Measurements from ENCODE around the gene C1S.

The C1S gene

GRCh38 chr12:7079826-7080125, 19.3 kb downstream of the C1S start:
- DNase-seq = no peak

- no peak for DNase-seq
Observed at GRCh38 chr12:7081037-7081436, 20.5 kb downstream of the C1S start.

- no peak for DNase-seq
Observed at GRCh38 chr12:7083125-7083524, 22.6 kb downstream of the C1S start.

- no peak for DNase-seq
Observed at GRCh38 chr12:7089196-7089871, 28.8 kb downstream of the C1S start.

GRCh38 chr12:7090222-7090998, 29.9 kb downstream of the C1S start:
- no peak for DNase-seq

GRCh38 chr12:7091171-7091570, 30.7 kb downstream of the C1S start:
- no peak for DNase-seq

- no peak for DNase-seq
Observed at GRCh38 chr12:7091660-7092228, 31.2 kb downstream of the C1S start.

- peak; percentile 12 to 53 for DNase-seq
Observed at GRCh38 chr12:7092229-7092985, 31.9 kb downstream of the C1S start, which contains the start of gene C1R. TSS of gene C1R (minus strand) at chr12:7092445. CDS start at chr12:7092388, 57 bp downstream.

- no peak for DNase-seq
Observed at GRCh38 chr12:7092986-7093460, 32.5 kb downstream of the C1S start.

- DNase-seq = no peak
Observed at GRCh38 chr12:7093486-7093885, 33.0 kb downstream of the C1S start.

- DNase-seq = no peak
Observed at GRCh38 chr12:7093892-7094291, 33.4 kb downstream of the C1S start.

- DNase-seq = no peak
Observed at GRCh38 chr12:7096006-7096932, 35.8 kb downstream of the C1S start.

- DNase-seq = no peak
Observed at GRCh38 chr12:7096979-7097378, 36.5 kb downstream of the C1S start.

- DNase-seq = no peak
Observed at GRCh38 chr12:7099290-7099996, 38.9 kb downstream of the C1S start.

GRCh38 chr12:7100239-7100638, 39.7 kb downstream of the C1S start:
- DNase-seq = no peak

GRCh38 chr12:7101047-7101693, 40.7 kb downstream of the C1S start:
- DNase-seq = no peak

GRCh38 chr12:7101694-7102131, 41.2 kb downstream of the C1S start:
- DNase-seq = no peak

- DNase-seq = no peak
Observed at GRCh38 chr12:7102582-7102981, 42.1 kb downstream of the C1S start.

GRCh38 chr12:7103837-7104584, 43.5 kb downstream of the C1S start:
- DNase-seq = no peak

- DNase-seq = no peak
Observed at GRCh38 chr12:7106082-7106481, 45.6 kb downstream of the C1S start.

All from hippocampal formation (tissue), 2 donors.